ENCODE measurements around the gene CHD2. TPM values are rescaled to one million over a fixed set of nuclear protein-coding genes. Genes with fewer than 3 reads are reported as not detected.

CHD2 gene
- total and polyA plus RNA-seq, 8 donors = 21.5 to 833 (median 131) TPM

DNA sequence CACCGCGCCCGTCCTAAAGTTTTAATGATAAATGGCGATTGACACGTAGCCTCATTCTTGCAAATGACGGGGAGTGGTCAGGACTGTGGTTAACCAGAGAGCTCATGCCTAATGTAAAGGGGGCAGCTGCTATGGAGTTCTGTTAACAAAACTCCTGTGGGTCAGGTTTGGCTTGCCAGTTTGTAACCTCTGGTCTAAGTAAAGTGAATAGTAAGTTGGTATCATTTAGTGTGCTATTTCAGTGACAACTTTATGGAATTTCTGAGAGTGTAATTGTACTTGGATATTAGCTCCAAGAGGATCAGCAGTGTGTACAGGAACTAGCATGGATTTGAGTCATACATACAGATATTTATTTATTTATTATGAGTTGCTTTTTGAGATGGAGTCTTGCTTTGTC, 101.0 kb downstream of the CHD2 start:
- DNase-seq = no peak
- TF ChIP-seq POLR2A (IDR thresholded peaks at IDR 0.05) (no peak), EP300 (IDR thresholded peaks at IDR 0.05) (no peak), POLR2AphosphoS5 (IDR thresholded peaks at IDR 0.05) (no peak)
- TF ChIP-seq, protein P1, sequence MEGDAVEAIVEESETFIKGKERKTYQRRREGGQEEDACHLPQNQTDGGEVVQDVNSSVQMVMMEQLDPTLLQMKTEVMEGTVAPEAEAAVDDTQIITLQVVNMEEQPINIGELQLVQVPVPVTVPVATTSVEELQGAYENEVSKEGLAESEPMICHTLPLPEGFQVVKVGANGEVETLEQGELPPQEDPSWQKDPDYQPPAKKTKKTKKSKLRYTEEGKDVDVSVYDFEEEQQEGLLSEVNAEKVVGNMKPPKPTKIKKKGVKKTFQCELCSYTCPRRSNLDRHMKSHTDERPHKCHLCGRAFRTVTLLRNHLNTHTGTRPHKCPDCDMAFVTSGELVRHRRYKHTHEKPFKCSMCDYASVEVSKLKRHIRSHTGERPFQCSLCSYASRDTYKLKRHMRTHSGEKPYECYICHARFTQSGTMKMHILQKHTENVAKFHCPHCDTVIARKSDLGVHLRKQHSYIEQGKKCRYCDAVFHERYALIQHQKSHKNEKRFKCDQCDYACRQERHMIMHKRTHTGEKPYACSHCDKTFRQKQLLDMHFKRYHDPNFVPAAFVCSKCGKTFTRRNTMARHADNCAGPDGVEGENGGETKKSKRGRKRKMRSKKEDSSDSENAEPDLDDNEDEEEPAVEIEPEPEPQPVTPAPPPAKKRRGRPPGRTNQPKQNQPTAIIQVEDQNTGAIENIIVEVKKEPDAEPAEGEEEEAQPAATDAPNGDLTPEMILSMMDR (IDR thresholded peaks at IDR 0.05) = no peak
- Histone ChIP-seq H3K27me3 (no peaks in the 10 kb centered on the region), H3K9me3 (no peaks in the 10 kb centered on the region), H3K36me3 (peaks cover 87 to 100% (median 100%) of the 10 kb centered on the region in 4 donors), H3K4me1 (no peaks in the 10 kb centered on the region), H3K4me3 (no peak overlapping the region), H3K27ac (no peak overlapping the region)
- intact Hi-C loops (cut with DNase I; ENCODE audit: low total_unique reads) = no loop called here
- WGBS, 5 donors = 87 to 98% (median 96%) methylated on average over 6 of the region's 6 CpGs

DNA sequence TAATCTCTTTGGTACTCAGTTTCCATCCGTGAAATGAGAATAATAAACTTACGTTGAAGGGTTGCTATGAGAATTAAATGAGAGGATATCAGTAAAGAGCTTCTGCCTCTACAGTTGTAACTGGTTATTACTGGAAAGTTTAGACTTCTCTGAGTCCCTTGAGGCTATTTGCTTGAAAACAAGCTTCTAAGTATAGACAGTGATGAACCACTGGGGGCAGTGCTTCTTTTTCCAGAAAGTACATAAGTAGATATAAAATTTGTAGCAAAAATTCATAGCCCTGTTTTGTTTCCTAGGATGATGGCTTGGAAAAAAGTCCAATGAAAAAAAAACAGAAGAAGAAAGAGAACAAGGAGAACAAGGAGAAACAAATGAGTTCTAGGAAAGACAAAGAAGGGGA, 101.8 kb downstream of the CHD2 start:
- no peak overlapping the region for H3K27ac ChIP-seq
- no peaks in the 10 kb centered on the region for H3K27me3 ChIP-seq
- H3K9me3 ChIP-seq = no peaks in the 10 kb centered on the region
- intact Hi-C loops (cut with DNase I; ENCODE audit: low total_unique reads) = no loop called here
- no peak for TF ChIP-seq POLR2AphosphoS5 (IDR thresholded peaks at IDR 0.05)
- TF ChIP-seq EP300 (IDR thresholded peaks at IDR 0.05) = no peak
- no peak for TF ChIP-seq POLR2A (IDR thresholded peaks at IDR 0.05)
- TF ChIP-seq, protein P1 (IDR thresholded peaks at IDR 0.05) = no peak
- no peak overlapping the region for H3K4me3 ChIP-seq
- peaks cover 86 to 100% (median 100%) of the 10 kb centered on the region in 4 donors for H3K36me3 ChIP-seq
- DNase-seq = no peak
- H3K4me1 ChIP-seq = no peaks in the 10 kb centered on the region
- WGBS, 5 donors = 83 to 92% (median 90%) methylated on average over 2 of the region's 2 CpGs

DNA sequence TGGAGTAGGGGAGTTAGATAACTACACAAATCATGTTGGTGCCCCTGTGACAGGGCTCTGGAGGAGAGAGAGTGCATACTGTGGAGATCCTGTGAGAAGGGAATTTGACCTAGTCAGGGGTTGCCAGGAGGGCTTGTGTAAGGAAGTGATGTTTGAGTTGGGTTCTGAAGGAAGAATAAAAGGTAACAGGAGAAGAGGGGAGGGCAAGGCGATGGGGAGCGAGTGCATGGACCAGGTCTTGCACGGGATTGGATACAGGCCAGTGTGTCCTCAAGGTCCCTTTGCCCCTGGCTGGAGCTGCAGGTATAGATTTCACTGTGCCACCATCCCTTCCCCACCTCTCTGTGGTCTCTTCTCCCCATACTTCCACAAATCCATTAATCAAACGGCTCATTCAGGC, 105.0 kb downstream of the CHD2 start:
- 70 to 84% (median 82%) methylated on average over 4 of the region's 4 CpGs for WGBS, 5 donors
- H3K4me3 ChIP-seq = no peak overlapping the region
- H3K4me1 ChIP-seq = no peaks in the 10 kb centered on the region
- no peak overlapping the region for H3K27ac ChIP-seq
- H3K9me3 ChIP-seq = no peaks in the 10 kb centered on the region
- no peaks in the 10 kb centered on the region for H3K27me3 ChIP-seq
- TF ChIP-seq, protein P1 (IDR thresholded peaks at IDR 0.05) = no peak
- TF ChIP-seq POLR2AphosphoS5 (IDR thresholded peaks at IDR 0.05) = no peak
- no peak for TF ChIP-seq EP300 (IDR thresholded peaks at IDR 0.05)
- no peak for TF ChIP-seq POLR2A (IDR thresholded peaks at IDR 0.05)
- no peak for DNase-seq
- peaks cover 78 to 100% (median 100%) of the 10 kb centered on the region in 4 donors for H3K36me3 ChIP-seq
- intact Hi-C loops (cut with DNase I; ENCODE audit: low total_unique reads) = no loop called here

DNA sequence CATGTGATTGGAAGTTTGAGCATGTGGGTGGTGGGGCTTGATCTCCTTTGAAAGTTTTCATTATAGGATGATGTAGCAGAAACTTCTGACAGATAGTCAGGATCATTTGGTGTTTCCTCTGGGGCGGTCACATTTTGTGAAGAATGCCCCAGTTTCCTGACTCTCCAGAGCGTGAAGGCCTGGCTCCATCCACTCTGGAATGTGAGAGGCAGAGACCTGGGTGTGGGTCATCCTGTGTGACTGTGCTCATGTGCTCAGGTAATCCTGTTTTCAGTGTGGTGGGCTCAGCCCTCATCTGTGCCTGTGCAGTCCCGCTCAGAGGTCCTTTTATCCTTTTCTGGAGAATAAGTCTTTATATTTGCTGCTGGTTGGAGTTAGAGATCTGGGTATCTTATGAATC, 107.9 kb downstream of the CHD2 start:
- intact Hi-C loops (cut with DNase I; ENCODE audit: low total_unique reads) = no loop called here
- no peaks in the 10 kb centered on the region for H3K9me3 ChIP-seq
- H3K27me3 ChIP-seq = no peaks in the 10 kb centered on the region
- TF ChIP-seq, protein P1 (IDR thresholded peaks at IDR 0.05) = no peak
- no peak for TF ChIP-seq POLR2A (IDR thresholded peaks at IDR 0.05)
- no peak for TF ChIP-seq POLR2AphosphoS5 (IDR thresholded peaks at IDR 0.05)
- no peak for TF ChIP-seq EP300 (IDR thresholded peaks at IDR 0.05)
- H3K36me3 ChIP-seq = peaks cover 79 to 100% (median 100%) of the 10 kb centered on the region in 4 donors
- H3K4me1 ChIP-seq = no peaks in the 10 kb centered on the region
- 90 to 98% (median 96%) methylated on average over 3 of the region's 3 CpGs for WGBS, 5 donors
- H3K4me3 ChIP-seq = no peak overlapping the region
- no peak for DNase-seq
- no peak overlapping the region for H3K27ac ChIP-seq
